ENCODE results near the gene INS.

Gene INS

DNA sequence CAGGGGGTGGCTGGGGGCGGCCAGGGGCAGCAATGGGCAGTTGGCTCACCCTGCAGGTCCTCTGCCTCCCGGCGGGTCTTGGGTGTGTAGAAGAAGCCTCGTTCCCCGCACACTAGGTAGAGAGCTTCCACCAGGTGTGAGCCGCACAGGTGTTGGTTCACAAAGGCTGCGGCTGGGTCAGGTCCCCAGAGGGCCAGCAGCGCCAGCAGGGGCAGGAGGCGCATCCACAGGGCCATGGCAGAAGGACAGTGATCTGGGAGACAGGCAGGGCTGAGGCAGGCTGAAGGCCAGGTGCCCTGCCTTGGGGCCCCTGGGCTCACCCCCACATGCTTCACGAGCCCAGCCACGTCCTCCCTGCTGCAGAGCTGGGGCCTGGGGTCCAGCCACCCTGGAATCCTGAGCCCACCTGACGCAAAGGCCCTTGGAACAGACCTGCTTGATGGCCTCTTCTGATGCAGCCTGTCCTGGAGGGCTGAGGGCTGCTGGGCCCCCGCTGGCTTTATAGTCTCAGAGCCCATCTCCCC, at the start of gene INS:
INS (minus strand) TSS at position 474 of the 524 bp plus-strand sequence; CDS start at position 236, 238 bp downstream.
- no CpG with 5 or more reads among the region's 13 CpGs for WGBS (ENCODE audit: insufficient coverage, insufficient read length)
- Histone ChIP-seq H3K27me3 (ENCODE audit: control insufficient read depth, insufficient read depth, low read length) (no peaks in the 10 kb centered on the region), H3K36me3 (ENCODE audit: control insufficient read depth, insufficient read depth, low read length) (no peaks in the 10 kb centered on the region), H3K9me3 (ENCODE audit: control insufficient read depth, insufficient read depth, low read length) (no peaks in the 10 kb centered on the region), H3K27ac (ENCODE audit: low read length) (no peak within 1 kb of the TSS), H3K4me1 (ENCODE audit: control insufficient read depth, insufficient read depth, low read length) (no peaks in the 10 kb centered on the region), H3K4me3 (ENCODE audit: low read length) (no peak within 1 kb of the TSS)
- no peak for DNase-seq (ENCODE audit: low read depth, low spot score)

DNA sequence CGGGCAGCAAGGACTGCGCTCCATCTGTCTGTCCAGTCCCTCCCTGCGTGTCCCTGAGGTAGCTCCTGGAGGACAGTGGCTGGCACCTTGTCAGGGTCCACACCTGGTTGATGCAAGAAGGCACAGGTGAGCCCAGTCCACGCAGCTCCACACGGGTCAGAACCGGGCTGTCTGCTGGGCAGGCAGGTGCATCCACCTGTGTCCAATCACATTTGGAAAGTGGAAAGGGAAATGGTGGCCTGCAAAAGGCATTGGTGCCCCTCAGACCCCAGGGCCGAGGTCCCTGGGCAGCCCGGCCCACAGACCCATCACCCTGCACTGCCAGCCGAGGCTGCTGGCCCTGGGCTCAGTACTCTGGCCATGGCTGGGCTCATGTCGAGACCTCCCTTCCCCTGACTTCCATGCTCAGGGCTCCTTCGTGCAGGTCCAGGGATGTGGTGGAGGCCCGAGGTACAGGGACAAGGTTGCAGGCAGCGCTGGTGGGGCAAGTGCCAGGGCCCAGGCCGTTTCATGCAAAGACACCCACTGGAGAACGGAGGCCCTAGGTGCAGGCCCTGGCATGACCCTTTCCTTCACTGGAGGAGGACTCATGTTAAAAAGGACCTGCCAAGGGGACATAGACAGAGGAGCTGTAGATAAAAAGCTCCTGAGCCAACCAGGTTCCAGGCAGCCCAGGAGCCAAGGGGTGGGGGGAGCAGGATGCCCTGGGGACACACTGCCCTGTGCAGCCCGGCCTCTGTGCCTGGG, 49.5 kb upstream of the INS start:
- WGBS (ENCODE audit: insufficient coverage, insufficient read length) = no CpG with 5 or more reads among the region's 16 CpGs
- H3K27ac ChIP-seq (ENCODE audit: low read length) = no peak overlapping the region
- no peak for DNase-seq (ENCODE audit: low read depth, low spot score)
- no peaks in the 10 kb centered on the region for H3K9me3 ChIP-seq (ENCODE audit: control insufficient read depth, insufficient read depth, low read length)
- H3K4me3 ChIP-seq (ENCODE audit: low read length) = no peak overlapping the region; the same call in 1 of the 2 replicates
- H3K4me1 ChIP-seq (ENCODE audit: control insufficient read depth, insufficient read depth, low read length) = peaks cover 4% of the 10 kb centered on the region
- H3K27me3 ChIP-seq (ENCODE audit: control insufficient read depth, insufficient read depth, low read length) = no peaks in the 10 kb centered on the region
- H3K36me3 ChIP-seq (ENCODE audit: control insufficient read depth, insufficient read depth, low read length) = no peaks in the 10 kb centered on the region

DNA sequence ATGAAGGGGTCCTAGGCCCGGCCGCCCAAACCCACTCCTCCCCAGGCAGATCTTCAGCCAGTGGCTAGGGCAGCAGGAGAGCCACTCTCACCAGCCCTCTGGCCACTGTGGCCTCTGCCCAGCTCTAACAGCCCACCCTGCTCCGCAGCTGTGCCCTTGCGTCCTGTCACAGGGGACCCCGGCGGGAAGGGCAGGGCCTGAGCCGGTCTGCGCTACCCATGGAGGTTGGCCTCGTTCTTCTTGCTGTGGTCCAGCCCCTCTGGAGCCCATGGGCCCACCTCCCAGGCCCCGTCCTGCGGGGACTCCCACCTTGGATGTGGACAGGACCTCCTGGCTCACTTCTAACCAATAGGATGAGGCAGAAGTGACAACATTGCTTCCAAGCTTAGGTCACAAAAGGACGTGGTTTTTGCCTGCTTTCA, 48.9 kb upstream of the INS start:
- H3K27me3 ChIP-seq (ENCODE audit: control insufficient read depth, insufficient read depth, low read length) = no peaks in the 10 kb centered on the region
- H3K27ac ChIP-seq (ENCODE audit: low read length) = no peak overlapping the region
- H3K4me1 ChIP-seq (ENCODE audit: control insufficient read depth, insufficient read depth, low read length) = peaks cover 4% of the 10 kb centered on the region
- H3K4me3 ChIP-seq (ENCODE audit: low read length) = no peak overlapping the region
- DNase-seq (ENCODE audit: low read depth, low spot score) = no peak
- H3K9me3 ChIP-seq (ENCODE audit: control insufficient read depth, insufficient read depth, low read length) = no peaks in the 10 kb centered on the region
- no CpG with 5 or more reads among the region's 12 CpGs for WGBS (ENCODE audit: insufficient coverage, insufficient read length)
- H3K36me3 ChIP-seq (ENCODE audit: control insufficient read depth, insufficient read depth, low read length) = no peaks in the 10 kb centered on the region

GRCh38 chr11:2209370-2209801, 48.4 kb upstream of the INS start:
- no CpG with 5 or more reads among the region's 11 CpGs for WGBS (ENCODE audit: insufficient coverage, insufficient read length)
- Histone ChIP-seq H3K4me1 (ENCODE audit: control insufficient read depth, insufficient read depth, low read length) (peaks cover 4% of the 10 kb centered on the region), H3K27ac (ENCODE audit: low read length) (no peak overlapping the region), H3K9me3 (ENCODE audit: control insufficient read depth, insufficient read depth, low read length) (no peaks in the 10 kb centered on the region), H3K27me3 (ENCODE audit: control insufficient read depth, insufficient read depth, low read length) (no peaks in the 10 kb centered on the region), H3K36me3 (ENCODE audit: control insufficient read depth, insufficient read depth, low read length) (no peaks in the 10 kb centered on the region), H3K4me3 (ENCODE audit: low read length) (no peak overlapping the region)
- no peak for DNase-seq (ENCODE audit: low read depth, low spot score)

GRCh38 chr11:2208691-2209369, 47.8 kb upstream of the INS start:
- no peaks in the 10 kb centered on the region for H3K9me3 ChIP-seq (ENCODE audit: control insufficient read depth, insufficient read depth, low read length)
- H3K4me1 ChIP-seq (ENCODE audit: control insufficient read depth, insufficient read depth, low read length) = peaks cover 4% of the 10 kb centered on the region
- no CpG with 5 or more reads among the region's 24 CpGs for WGBS (ENCODE audit: insufficient coverage, insufficient read length)
- no peak overlapping the region for H3K27ac ChIP-seq (ENCODE audit: low read length)
- no peak overlapping the region for H3K4me3 ChIP-seq (ENCODE audit: low read length)
- no peaks in the 10 kb centered on the region for H3K27me3 ChIP-seq (ENCODE audit: control insufficient read depth, insufficient read depth, low read length)
- no peaks in the 10 kb centered on the region for H3K36me3 ChIP-seq (ENCODE audit: control insufficient read depth, insufficient read depth, low read length)
- no peak for DNase-seq (ENCODE audit: low read depth, low spot score)

- Histone ChIP-seq H3K4me3 (ENCODE audit: low read length) (no peak overlapping the region), H3K27ac (ENCODE audit: low read length) (no peak overlapping the region), H3K9me3 (ENCODE audit: control insufficient read depth, insufficient read depth, low read length) (no peaks in the 10 kb centered on the region), H3K36me3 (ENCODE audit: control insufficient read depth, insufficient read depth, low read length) (no peaks in the 10 kb centered on the region), H3K27me3 (ENCODE audit: control insufficient read depth, insufficient read depth, low read length) (no peaks in the 10 kb centered on the region), H3K4me1 (ENCODE audit: control insufficient read depth, insufficient read depth, low read length) (peaks cover 3% of the 10 kb centered on the region; the same call in 1 of the 2 replicates)
- no CpG with 5 or more reads among the region's 24 CpGs for WGBS (ENCODE audit: insufficient coverage, insufficient read length)
- no peak for DNase-seq (ENCODE audit: low read depth, low spot score)
Observed at GRCh38 chr11:2207773-2208621, 47.0 kb upstream of the INS start.

DNA sequence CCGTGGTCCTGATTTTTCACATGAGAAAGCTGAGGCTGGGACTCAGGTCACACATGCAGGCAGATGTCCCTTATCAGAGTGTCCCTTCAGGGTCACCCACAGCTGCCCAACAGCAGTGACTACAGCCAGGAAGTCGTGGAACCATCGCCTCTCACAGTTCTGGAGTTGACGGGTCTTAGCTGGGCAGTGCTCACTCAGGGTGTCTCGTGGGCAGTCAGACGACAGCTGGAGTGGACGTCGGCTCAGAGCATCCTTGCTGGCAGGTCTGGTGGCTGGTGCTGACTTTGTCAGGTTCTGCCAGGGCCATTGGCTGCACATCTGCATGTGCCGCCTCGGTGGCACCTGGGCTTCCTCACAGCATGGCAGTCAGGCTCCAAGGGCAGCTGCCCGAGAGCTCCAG, 46.2 kb upstream of the INS start:
- Histone ChIP-seq H3K4me3 (ENCODE audit: low read length) (no peak overlapping the region), H3K27me3 (ENCODE audit: control insufficient read depth, insufficient read depth, low read length) (no peaks in the 10 kb centered on the region), H3K27ac (ENCODE audit: low read length) (no peak overlapping the region), H3K9me3 (ENCODE audit: control insufficient read depth, insufficient read depth, low read length) (no peaks in the 10 kb centered on the region), H3K36me3 (ENCODE audit: control insufficient read depth, insufficient read depth, low read length) (no peaks in the 10 kb centered on the region), H3K4me1 (ENCODE audit: control insufficient read depth, insufficient read depth, low read length) (0 out of 2 replicates have a peak, but pooled peaks cover 2% of the 10 kb centered on the region)
- no CpG with 5 or more reads among the region's 11 CpGs for WGBS (ENCODE audit: insufficient coverage, insufficient read length)
- DNase-seq (ENCODE audit: low read depth, low spot score) = no peak

GRCh38 chr11:2205981-2206690, 45.1 kb upstream of the INS start:
- DNase-seq (ENCODE audit: low read depth, low spot score) = no peak
- H3K4me3 ChIP-seq (ENCODE audit: low read length) = no peak overlapping the region
- H3K27ac ChIP-seq (ENCODE audit: low read length) = no peak overlapping the region
- H3K4me1 ChIP-seq (ENCODE audit: control insufficient read depth, insufficient read depth, low read length) = 0 out of 2 replicates have a peak, but pooled peaks cover 2% of the 10 kb centered on the region
- no peaks in the 10 kb centered on the region for H3K36me3 ChIP-seq (ENCODE audit: control insufficient read depth, insufficient read depth, low read length)
- WGBS (ENCODE audit: insufficient coverage, insufficient read length) = no CpG with 5 or more reads among the region's 12 CpGs
- no peaks in the 10 kb centered on the region for H3K9me3 ChIP-seq (ENCODE audit: control insufficient read depth, insufficient read depth, low read length)
- H3K27me3 ChIP-seq (ENCODE audit: control insufficient read depth, insufficient read depth, low read length) = no peaks in the 10 kb centered on the region

DNA sequence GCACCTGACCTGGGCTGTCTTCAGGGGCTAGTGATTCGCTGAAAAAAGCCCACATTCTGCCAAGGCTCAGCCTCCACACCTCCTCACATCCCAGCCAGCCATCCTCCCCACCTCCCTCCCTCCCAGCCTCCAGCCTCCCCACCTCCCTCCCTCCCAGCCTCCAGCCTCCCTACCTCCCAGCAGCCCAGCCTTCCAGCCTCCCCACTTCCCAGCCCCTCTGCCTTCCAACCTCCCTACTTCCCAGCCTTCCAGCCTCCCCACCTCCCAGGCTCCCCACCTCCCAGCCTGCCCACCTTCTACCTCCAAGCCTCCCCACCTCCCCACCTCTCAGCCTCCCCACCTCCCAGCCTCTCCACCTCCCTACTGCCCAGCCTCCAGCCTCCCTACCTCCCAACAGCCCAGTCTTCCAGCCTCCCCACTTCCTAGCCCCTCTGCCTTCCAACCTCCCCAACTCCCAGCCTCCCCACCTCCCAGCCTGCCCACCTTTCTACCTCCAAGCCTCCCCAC, 44.3 kb upstream of the INS start:
- no peaks in the 10 kb centered on the region for H3K36me3 ChIP-seq (ENCODE audit: control insufficient read depth, insufficient read depth, low read length)
- WGBS (ENCODE audit: insufficient coverage, insufficient read length) = no CpG with 5 or more reads among the region's 1 CpG
- no peaks in the 10 kb centered on the region for H3K9me3 ChIP-seq (ENCODE audit: control insufficient read depth, insufficient read depth, low read length)
- H3K27ac ChIP-seq (ENCODE audit: low read length) = no peak overlapping the region
- H3K4me1 ChIP-seq (ENCODE audit: control insufficient read depth, insufficient read depth, low read length) = 0 out of 2 replicates have a peak, but pooled peaks cover 2% of the 10 kb centered on the region
- H3K4me3 ChIP-seq (ENCODE audit: low read length) = no peak overlapping the region
- H3K27me3 ChIP-seq (ENCODE audit: control insufficient read depth, insufficient read depth, low read length) = no peaks in the 10 kb centered on the region
- DNase-seq (ENCODE audit: low read depth, low spot score) = no peak

Data from iPS DF 6.9 (cell line).